ENCODE measurements around the gene PRKACG.
"Not testable (repeated sequence)": the region's sequence is repeated elsewhere in the genome, so short reads cannot be mapped to it uniquely, and the experiment has no call there.

PRKACG gene

GRCh38 chr9:68991457-68991856 is 22.5 kb downstream of the PRKACG start:
- H2AFZ ChIP-seq (ENCODE audit: low read depth, low read length, severe bottlenecking): no peak overlapping the region
- no peaks in the 10 kb centered on the region for H4K20me1 ChIP-seq (ENCODE audit: low read depth, low read length)
- no peaks in the 10 kb centered on the region for H3K36me3 ChIP-seq (ENCODE audit: low read length)
- H3F3A ChIP-seq (ENCODE audit: insufficient read depth): no peaks in the 10 kb centered on the region
- TF ChIP-seq EZH2phosphoT487 (conservative IDR thresholded peaks at IDR 0.05; ENCODE audit: low read length): no peak
- TF ChIP-seq, protein P1, sequence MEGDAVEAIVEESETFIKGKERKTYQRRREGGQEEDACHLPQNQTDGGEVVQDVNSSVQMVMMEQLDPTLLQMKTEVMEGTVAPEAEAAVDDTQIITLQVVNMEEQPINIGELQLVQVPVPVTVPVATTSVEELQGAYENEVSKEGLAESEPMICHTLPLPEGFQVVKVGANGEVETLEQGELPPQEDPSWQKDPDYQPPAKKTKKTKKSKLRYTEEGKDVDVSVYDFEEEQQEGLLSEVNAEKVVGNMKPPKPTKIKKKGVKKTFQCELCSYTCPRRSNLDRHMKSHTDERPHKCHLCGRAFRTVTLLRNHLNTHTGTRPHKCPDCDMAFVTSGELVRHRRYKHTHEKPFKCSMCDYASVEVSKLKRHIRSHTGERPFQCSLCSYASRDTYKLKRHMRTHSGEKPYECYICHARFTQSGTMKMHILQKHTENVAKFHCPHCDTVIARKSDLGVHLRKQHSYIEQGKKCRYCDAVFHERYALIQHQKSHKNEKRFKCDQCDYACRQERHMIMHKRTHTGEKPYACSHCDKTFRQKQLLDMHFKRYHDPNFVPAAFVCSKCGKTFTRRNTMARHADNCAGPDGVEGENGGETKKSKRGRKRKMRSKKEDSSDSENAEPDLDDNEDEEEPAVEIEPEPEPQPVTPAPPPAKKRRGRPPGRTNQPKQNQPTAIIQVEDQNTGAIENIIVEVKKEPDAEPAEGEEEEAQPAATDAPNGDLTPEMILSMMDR (IDR thresholded peaks at IDR 0.05; ENCODE audit: insufficient read depth, low read length, poor library complexity, severe bottlenecking): no peak
- H3K4me2 ChIP-seq (ENCODE audit: low read depth, low read length, poor library complexity, severe bottlenecking): no peak overlapping the region
- no peak overlapping the region for H3K9ac ChIP-seq (ENCODE audit: low read length)
- H3K79me2 ChIP-seq (ENCODE audit: insufficient read depth, low read length): no peaks in the 10 kb centered on the region
- no peak overlapping the region for H3K4me3 ChIP-seq (ENCODE audit: insufficient read depth, low read length, poor library complexity, severe bottlenecking)
- H3K9me3 ChIP-seq (ENCODE audit: insufficient read depth, low read length): no peaks in the 10 kb centered on the region
- no peaks in the 10 kb centered on the region for H3K9me2 ChIP-seq (replicated peaks; ENCODE audit: insufficient read depth, low read length)
- H3K27me3 ChIP-seq (ENCODE audit: low read length): no peaks in the 10 kb centered on the region
- H3K27ac ChIP-seq (ENCODE audit: low read depth, low read length): no peak overlapping the region

DNA sequence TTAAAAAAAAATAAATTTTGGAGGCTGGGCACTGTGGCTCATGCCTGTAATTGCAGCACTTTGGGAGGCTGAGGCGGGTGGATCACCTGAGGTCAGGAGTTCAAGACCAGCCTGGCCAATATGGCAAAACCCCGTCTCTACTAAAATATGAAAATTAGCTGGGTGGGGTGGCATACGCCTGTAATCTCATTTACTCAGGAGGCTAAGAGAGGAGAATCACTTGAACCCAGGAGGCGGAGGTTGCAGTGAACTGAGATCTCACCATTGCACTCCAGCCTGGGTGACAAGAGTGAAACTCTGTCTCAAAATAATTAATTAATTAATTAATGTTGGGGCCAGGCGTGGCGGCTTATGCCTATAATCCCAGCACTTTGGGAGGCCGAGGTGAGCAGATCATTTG is 27.0 kb downstream of the PRKACG start:
- H3K4me2 ChIP-seq (ENCODE audit: low read depth, low read length, poor library complexity, severe bottlenecking); H3F3A ChIP-seq (ENCODE audit: insufficient read depth); H3K36me3 ChIP-seq (ENCODE audit: low read length); H3K9me3 ChIP-seq (ENCODE audit: insufficient read depth, low read length); H3K4me3 ChIP-seq (ENCODE audit: insufficient read depth, low read length, poor library complexity, severe bottlenecking); H3K9ac ChIP-seq (ENCODE audit: low read length); H3K27ac ChIP-seq (ENCODE audit: low read depth, low read length); H4K20me1 ChIP-seq (ENCODE audit: low read depth, low read length); H3K27me3 ChIP-seq (ENCODE audit: low read length); H3K9me2 ChIP-seq (replicated peaks; ENCODE audit: insufficient read depth, low read length); H2AFZ ChIP-seq (ENCODE audit: low read depth, low read length, severe bottlenecking); H3K79me2 ChIP-seq (ENCODE audit: insufficient read depth, low read length): not testable (repeated sequence)

DNA sequence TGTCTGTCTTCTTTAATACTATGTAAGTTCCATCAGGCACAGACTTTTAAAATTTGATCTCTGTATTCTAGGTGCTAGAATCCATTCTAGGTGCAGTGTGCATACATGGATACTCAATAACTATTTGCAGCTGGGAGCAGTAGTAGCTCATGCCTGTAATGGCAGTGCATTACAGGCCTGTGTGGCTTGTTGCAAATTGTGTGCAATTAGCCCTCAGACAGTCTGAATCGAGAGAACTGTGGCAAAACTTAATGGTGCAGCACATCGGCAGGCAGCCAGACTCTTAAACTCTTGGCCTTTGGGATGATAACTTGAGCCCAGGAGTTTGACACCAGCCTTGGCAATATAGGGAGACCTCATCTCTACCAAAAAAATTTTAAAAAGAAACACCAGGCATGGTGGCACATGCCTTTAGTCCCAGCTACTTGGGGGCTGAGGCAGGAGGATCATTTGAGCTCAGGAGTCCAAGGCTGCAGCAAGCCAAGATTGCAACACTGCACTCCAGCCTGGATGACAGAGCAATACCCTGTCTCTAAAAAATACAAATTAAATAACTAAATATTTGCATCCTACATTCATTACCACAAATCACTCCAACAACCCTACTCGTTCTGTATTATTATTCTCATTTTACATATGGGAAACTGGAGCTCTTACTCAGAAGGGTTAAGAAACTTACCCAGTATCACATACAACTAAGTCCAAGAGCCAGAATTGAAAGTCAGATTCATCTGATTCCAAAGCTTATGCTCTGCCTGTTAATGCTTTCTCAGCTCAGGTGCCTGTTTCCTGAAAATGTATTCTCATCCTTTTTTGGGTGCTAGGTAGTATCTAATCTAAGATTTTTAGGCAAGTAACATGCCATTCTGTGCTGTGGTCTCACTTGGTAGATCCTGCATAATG is 30.1 kb downstream of the PRKACG start:
- no peak overlapping the region for H3K4me2 ChIP-seq (ENCODE audit: low read depth, low read length, poor library complexity, severe bottlenecking)
- TF ChIP-seq EZH2phosphoT487 (conservative IDR thresholded peaks at IDR 0.05; ENCODE audit: low read length): no peak
- TF ChIP-seq, protein P1 (IDR thresholded peaks at IDR 0.05; ENCODE audit: insufficient read depth, low read length, poor library complexity, severe bottlenecking): no peak

GRCh38 chr9:68983008-68983411 is 30.9 kb downstream of the PRKACG start:
- Histone ChIP-seq H3K27ac (ENCODE audit: low read depth, low read length) (no peak overlapping the region), H4K20me1 (ENCODE audit: low read depth, low read length) (no peaks in the 10 kb centered on the region), H3K27me3 (ENCODE audit: low read length) (no peaks in the 10 kb centered on the region), H3F3A (ENCODE audit: insufficient read depth) (no peaks in the 10 kb centered on the region), H3K4me3 (ENCODE audit: insufficient read depth, low read length, poor library complexity, severe bottlenecking) (no peak overlapping the region), H3K79me2 (ENCODE audit: insufficient read depth, low read length) (no peaks in the 10 kb centered on the region), H3K4me2 (ENCODE audit: low read depth, low read length, poor library complexity, severe bottlenecking) (no peak overlapping the region), H3K9me2 (replicated peaks; ENCODE audit: insufficient read depth, low read length) (no peaks in the 10 kb centered on the region), H2AFZ (ENCODE audit: low read depth, low read length, severe bottlenecking) (no peak overlapping the region), H3K36me3 (ENCODE audit: low read length) (no peaks in the 10 kb centered on the region), H3K9ac (ENCODE audit: low read length) (no peak overlapping the region), H3K9me3 (ENCODE audit: insufficient read depth, low read length) (no peaks in the 10 kb centered on the region)
- no peak for TF ChIP-seq EZH2phosphoT487 (conservative IDR thresholded peaks at IDR 0.05; ENCODE audit: low read length)
- TF ChIP-seq, protein P1 (IDR thresholded peaks at IDR 0.05; ENCODE audit: insufficient read depth, low read length, poor library complexity, severe bottlenecking): no peak

More for the DNA sequence above, 30.1 kb downstream of the PRKACG start:
- no peaks in the 10 kb centered on the region for H3F3A ChIP-seq (ENCODE audit: insufficient read depth)
- no peak overlapping the region for H3K27ac ChIP-seq (ENCODE audit: low read depth, low read length)
- H3K9ac ChIP-seq (ENCODE audit: low read length): no peak overlapping the region
- no peak overlapping the region for H3K4me3 ChIP-seq (ENCODE audit: insufficient read depth, low read length, poor library complexity, severe bottlenecking)
- no peaks in the 10 kb centered on the region for H3K9me2 ChIP-seq (replicated peaks; ENCODE audit: insufficient read depth, low read length)
- no peaks in the 10 kb centered on the region for H3K9me3 ChIP-seq (ENCODE audit: insufficient read depth, low read length)
- H3K36me3 ChIP-seq (ENCODE audit: low read length): no peaks in the 10 kb centered on the region
- H3K27me3 ChIP-seq (ENCODE audit: low read length): no peaks in the 10 kb centered on the region
- H2AFZ ChIP-seq (ENCODE audit: low read depth, low read length, severe bottlenecking): no peak overlapping the region
- no peaks in the 10 kb centered on the region for H4K20me1 ChIP-seq (ENCODE audit: low read depth, low read length)
- H3K79me2 ChIP-seq (ENCODE audit: insufficient read depth, low read length): no peaks in the 10 kb centered on the region
